ENCODE data around the gene OR6J1. TPM values are rescaled to one million over a fixed set of nuclear protein-coding genes. Genes with fewer than 3 reads are reported as not detected.

OR6J1 gene
- total RNA-seq, 1 donor, result not detected

DNA sequence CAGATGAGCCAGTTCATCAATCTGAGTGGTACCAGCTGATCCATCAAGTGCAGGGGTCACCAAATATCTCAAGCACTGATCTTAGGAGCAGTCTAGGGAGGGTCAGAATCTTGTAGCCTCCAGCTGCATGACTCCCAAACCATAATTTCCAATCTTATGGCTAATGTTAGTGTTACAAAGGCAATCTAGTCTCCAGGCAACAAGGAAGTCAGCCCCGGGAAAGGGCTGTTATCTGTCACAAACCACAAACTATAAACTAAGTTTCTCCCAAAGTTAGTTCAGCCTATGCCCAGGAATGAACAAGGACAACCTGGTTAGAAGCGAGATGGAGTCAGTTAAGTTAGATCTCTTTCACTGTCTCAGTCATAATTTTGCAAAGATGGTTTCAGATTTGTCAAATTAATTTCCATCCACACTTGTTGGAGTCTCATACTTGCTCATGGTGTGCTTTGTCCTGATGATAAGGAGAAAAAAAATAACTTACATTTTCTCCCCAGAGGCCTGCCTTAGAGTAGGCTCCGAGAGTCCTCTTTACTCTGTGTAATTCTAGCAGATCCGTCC is 49.9 kb downstream of the OR6J1 start:
- peaks cover 12% of the 10 kb centered on the region for H3K4me1 ChIP-seq (ENCODE audit: insufficient read depth, low read length)
- H3K27me3 ChIP-seq (ENCODE audit: insufficient read depth, low read length), result peaks cover 37% of the 10 kb centered on the region
- H2AFZ ChIP-seq (ENCODE audit: low read length), result no peak overlapping the region
- H3K79me2 ChIP-seq (ENCODE audit: insufficient read depth, low read length), result peaks cover 8% of the 10 kb centered on the region
- no peak overlapping the region for H3K4me2 ChIP-seq (ENCODE audit: insufficient read depth, low read length)
- no peaks in the 10 kb centered on the region for H3K9me3 ChIP-seq (ENCODE audit: low read depth, low read length)
- DNase-seq (ENCODE audit: insufficient read length, low spot score, missing footprints), result no peak
- no peaks in the 10 kb centered on the region for H3K36me3 ChIP-seq (ENCODE audit: insufficient read depth, low read length)
- no peaks in the 10 kb centered on the region for H4K20me1 ChIP-seq (ENCODE audit: insufficient read depth, low read length)
- H3K27ac ChIP-seq (ENCODE audit: low read depth, low read length), result no peak overlapping the region
- H3K4me3 ChIP-seq (ENCODE audit: insufficient read depth, low read length), result no peak overlapping the region
- TF ChIP-seq, protein P1, sequence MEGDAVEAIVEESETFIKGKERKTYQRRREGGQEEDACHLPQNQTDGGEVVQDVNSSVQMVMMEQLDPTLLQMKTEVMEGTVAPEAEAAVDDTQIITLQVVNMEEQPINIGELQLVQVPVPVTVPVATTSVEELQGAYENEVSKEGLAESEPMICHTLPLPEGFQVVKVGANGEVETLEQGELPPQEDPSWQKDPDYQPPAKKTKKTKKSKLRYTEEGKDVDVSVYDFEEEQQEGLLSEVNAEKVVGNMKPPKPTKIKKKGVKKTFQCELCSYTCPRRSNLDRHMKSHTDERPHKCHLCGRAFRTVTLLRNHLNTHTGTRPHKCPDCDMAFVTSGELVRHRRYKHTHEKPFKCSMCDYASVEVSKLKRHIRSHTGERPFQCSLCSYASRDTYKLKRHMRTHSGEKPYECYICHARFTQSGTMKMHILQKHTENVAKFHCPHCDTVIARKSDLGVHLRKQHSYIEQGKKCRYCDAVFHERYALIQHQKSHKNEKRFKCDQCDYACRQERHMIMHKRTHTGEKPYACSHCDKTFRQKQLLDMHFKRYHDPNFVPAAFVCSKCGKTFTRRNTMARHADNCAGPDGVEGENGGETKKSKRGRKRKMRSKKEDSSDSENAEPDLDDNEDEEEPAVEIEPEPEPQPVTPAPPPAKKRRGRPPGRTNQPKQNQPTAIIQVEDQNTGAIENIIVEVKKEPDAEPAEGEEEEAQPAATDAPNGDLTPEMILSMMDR (IDR thresholded peaks at IDR 0.05; ENCODE audit: extremely low read depth, low read depth, low read length), result no peak

DNA sequence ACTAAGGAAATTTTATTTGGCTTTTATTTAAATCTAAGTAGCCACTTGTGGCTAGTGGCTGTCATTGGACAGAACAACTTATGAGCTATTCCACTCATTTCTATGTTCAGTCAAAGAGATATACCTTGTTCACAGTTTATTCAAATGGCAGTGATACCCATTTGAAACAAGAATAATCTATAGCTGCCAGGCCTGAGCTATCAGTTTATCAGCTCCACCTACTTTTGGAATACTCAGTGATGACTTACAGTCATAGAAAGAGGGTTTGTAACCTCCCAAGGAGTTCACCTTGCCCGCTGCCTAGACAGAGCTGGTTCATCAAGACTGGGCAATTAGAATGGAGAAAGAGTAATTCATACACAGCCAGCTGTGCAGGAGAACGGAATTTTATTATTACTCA is 50.6 kb downstream of the OR6J1 start:
- Histone ChIP-seq H3K27ac (ENCODE audit: low read depth, low read length) (no peak overlapping the region), H3K79me2 (ENCODE audit: insufficient read depth, low read length) (peaks cover 6% of the 10 kb centered on the region), H3K4me2 (ENCODE audit: insufficient read depth, low read length) (no peak overlapping the region), H4K20me1 (ENCODE audit: insufficient read depth, low read length) (no peaks in the 10 kb centered on the region), H3K27me3 (ENCODE audit: insufficient read depth, low read length) (peaks cover 37% of the 10 kb centered on the region), H3K4me1 (ENCODE audit: insufficient read depth, low read length) (peaks cover 8% of the 10 kb centered on the region), H3K9me3 (ENCODE audit: low read depth, low read length) (no peaks in the 10 kb centered on the region), H3K4me3 (ENCODE audit: insufficient read depth, low read length) (no peak overlapping the region), H3K36me3 (ENCODE audit: insufficient read depth, low read length) (no peaks in the 10 kb centered on the region), H2AFZ (ENCODE audit: low read length) (no peak overlapping the region)
- no peak for DNase-seq (ENCODE audit: insufficient read length, low spot score, missing footprints)
- TF ChIP-seq, protein P1 (IDR thresholded peaks at IDR 0.05; ENCODE audit: extremely low read depth, low read depth, low read length), result no peak

DNA sequence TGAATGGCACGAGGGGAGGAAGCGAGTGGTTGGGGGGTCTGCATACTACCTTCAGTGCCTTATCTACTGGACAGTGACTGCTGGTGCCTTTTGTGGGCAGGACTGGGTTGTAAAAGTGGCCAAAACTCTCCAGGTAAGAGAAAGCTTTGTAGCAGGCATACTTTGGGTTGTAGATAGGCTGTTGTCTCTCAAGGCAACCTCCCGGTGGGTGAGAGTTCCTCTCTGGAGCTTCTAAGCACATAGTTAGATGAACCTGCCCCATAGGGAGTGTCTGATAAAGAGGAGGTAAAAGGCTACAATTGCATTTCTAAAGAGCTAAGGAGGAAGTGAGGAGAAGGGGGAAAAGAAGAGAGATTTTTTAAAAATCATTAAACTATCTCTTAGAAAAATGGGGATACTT is 51.0 kb downstream of the OR6J1 start:
- H2AFZ ChIP-seq (ENCODE audit: low read length), result no peak overlapping the region
- H4K20me1 ChIP-seq (ENCODE audit: insufficient read depth, low read length), result no peaks in the 10 kb centered on the region
- TF ChIP-seq, protein P1 (IDR thresholded peaks at IDR 0.05; ENCODE audit: extremely low read depth, low read depth, low read length), result no peak

DNA sequence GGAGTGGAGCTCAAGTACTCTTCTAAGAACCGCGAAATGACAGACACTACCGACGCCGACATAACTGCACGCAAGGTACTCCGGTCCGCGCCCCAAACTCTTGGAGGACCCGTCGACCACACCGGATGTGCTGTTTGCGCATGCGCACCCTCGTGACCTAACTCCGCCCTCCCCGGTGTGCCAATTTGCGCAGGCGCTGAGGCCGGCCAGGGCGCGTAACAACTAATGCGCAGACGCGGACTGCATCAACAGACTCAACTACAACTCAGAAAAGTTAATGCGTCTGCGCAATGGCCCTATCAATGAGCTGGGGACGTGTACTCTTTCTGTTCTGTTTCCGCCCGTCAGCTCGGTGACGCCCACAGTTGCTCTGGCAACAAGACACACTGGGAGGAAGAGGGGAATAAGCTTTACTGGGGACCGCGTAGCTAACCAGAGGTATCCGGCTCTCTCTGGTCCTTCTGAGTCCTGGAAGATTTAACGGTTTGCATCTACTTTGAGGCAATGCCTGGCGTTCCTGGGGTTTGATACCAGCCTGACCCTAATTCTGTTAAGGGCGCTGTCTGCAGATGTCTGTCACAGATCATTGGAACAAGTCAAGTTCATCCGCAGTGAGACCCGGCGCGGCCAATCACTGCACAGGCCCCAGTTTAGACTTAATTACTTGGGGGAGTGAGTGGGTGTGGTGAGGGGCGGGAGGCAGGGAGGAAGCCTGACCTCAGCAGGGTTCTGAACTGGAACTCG is 54.9 kb downstream of the OR6J1 start, which contains the start of gene DAD1:
DAD1 (minus strand) TSS at position 129 of the 744 bp plus-strand sequence; CDS start at position 62, 67 bp downstream.
- H3K36me3 ChIP-seq (ENCODE audit: insufficient read depth, low read length), result peaks cover 9% of the 10 kb centered on the region
- H3K4me3 ChIP-seq (ENCODE audit: insufficient read depth, low read length), result peak within 1 kb of the TSS; percentile 85
- DNase-seq (ENCODE audit: insufficient read length, low spot score, missing footprints), result peak; percentile 98
- H4K20me1 ChIP-seq (ENCODE audit: insufficient read depth, low read length), result peaks cover 6% of the 10 kb centered on the region
- peaks cover 21% of the 10 kb centered on the region for H3K4me1 ChIP-seq (ENCODE audit: insufficient read depth, low read length)
- TF ChIP-seq, protein P1 (IDR thresholded peaks at IDR 0.05; ENCODE audit: extremely low read depth, low read depth, low read length), result no peak
- no peaks in the 10 kb centered on the region for H3K9me3 ChIP-seq (ENCODE audit: low read depth, low read length)
- peak within 1 kb of the TSS; percentile 99 for H3K27ac ChIP-seq (ENCODE audit: low read depth, low read length)
- peaks cover 48% of the 10 kb centered on the region for H3K79me2 ChIP-seq (ENCODE audit: insufficient read depth, low read length)
- H2AFZ ChIP-seq (ENCODE audit: low read length), result peak within 1 kb of the TSS; percentile 96
- H3K27me3 ChIP-seq (ENCODE audit: insufficient read depth, low read length), result peaks cover 23% of the 10 kb centered on the region
- peak within 1 kb of the TSS; percentile 97 for H3K4me2 ChIP-seq (ENCODE audit: insufficient read depth, low read length)

More for the DNA sequence above, 51.0 kb downstream of the OR6J1 start:
- H3K4me2 ChIP-seq (ENCODE audit: insufficient read depth, low read length), result no peak overlapping the region
- no peak overlapping the region for H3K4me3 ChIP-seq (ENCODE audit: insufficient read depth, low read length)
- peaks cover 9% of the 10 kb centered on the region for H3K79me2 ChIP-seq (ENCODE audit: insufficient read depth, low read length)
- H3K4me1 ChIP-seq (ENCODE audit: insufficient read depth, low read length), result peaks cover 10% of the 10 kb centered on the region
- no peak overlapping the region for H3K27ac ChIP-seq (ENCODE audit: low read depth, low read length)
- no peaks in the 10 kb centered on the region for H3K36me3 ChIP-seq (ENCODE audit: insufficient read depth, low read length)
- H3K27me3 ChIP-seq (ENCODE audit: insufficient read depth, low read length), result peaks cover 37% of the 10 kb centered on the region
- no peaks in the 10 kb centered on the region for H3K9me3 ChIP-seq (ENCODE audit: low read depth, low read length)
- no peak for DNase-seq (ENCODE audit: insufficient read length, low spot score, missing footprints)
